ENCODE measurements around the gene ZNF516. TPM values are rescaled to one million over a fixed set of nuclear protein-coding genes. Genes with fewer than 3 reads are reported as not detected.

Gene ZNF516
- total RNA-seq, 1 experiment from 2014 or later = 1.7 TPM

GRCh38 chr18:76367168-76368125 lies 127.6 kb downstream of the ZNF516 start:
- no peaks in the 10 kb centered on the region for H3K9me3 ChIP-seq
- no peaks in the 10 kb centered on the region for H3K27me3 ChIP-seq
- H3K36me3 ChIP-seq = no peaks in the 10 kb centered on the region
- no peak for DNase-seq
- no peak overlapping the region for H3K4me3 ChIP-seq

GRCh38 chr18:76365561-76365960 lies 129.5 kb downstream of the ZNF516 start:
- Histone ChIP-seq H3K36me3 (no peaks in the 10 kb centered on the region), H3K27me3 (no peaks in the 10 kb centered on the region), H3K9me3 (no peaks in the 10 kb centered on the region), H3K4me3 (no peak overlapping the region)
- DNase-seq = no peak

GRCh38 chr18:76364282-76365259 lies 130.5 kb downstream of the ZNF516 start:
- Histone ChIP-seq H3K27me3 (no peaks in the 10 kb centered on the region), H3K4me3 (no peak overlapping the region), H3K9me3 (no peaks in the 10 kb centered on the region), H3K36me3 (no peaks in the 10 kb centered on the region)
- DNase-seq = no peak

GRCh38 chr18:76363436-76364120 lies 131.5 kb downstream of the ZNF516 start:
- Histone ChIP-seq H3K36me3 (no peaks in the 10 kb centered on the region), H3K27me3 (no peaks in the 10 kb centered on the region), H3K4me3 (no peak overlapping the region), H3K9me3 (no peaks in the 10 kb centered on the region)
- no peak for DNase-seq

- no peaks in the 10 kb centered on the region for H3K9me3 ChIP-seq
- no peaks in the 10 kb centered on the region for H3K27me3 ChIP-seq
- no peak overlapping the region for H3K4me3 ChIP-seq
- no peaks in the 10 kb centered on the region for H3K36me3 ChIP-seq
- DNase-seq = no peak
Measured at GRCh38 chr18:76362676-76363075, 132.4 kb downstream of the ZNF516 start.

- no peaks in the 10 kb centered on the region for H3K36me3 ChIP-seq
- no peak overlapping the region for H3K4me3 ChIP-seq
- H3K9me3 ChIP-seq = no peaks in the 10 kb centered on the region
- H3K27me3 ChIP-seq = no peaks in the 10 kb centered on the region
- no peak for DNase-seq
Measured at GRCh38 chr18:76361219-76361618, 133.8 kb downstream of the ZNF516 start.

- DNase-seq = no peak
- Histone ChIP-seq H3K9me3 (no peaks in the 10 kb centered on the region), H3K27me3 (no peaks in the 10 kb centered on the region), H3K36me3 (no peaks in the 10 kb centered on the region), H3K4me3 (no peak overlapping the region)
Measured at GRCh38 chr18:76359909-76360308, 135.1 kb downstream of the ZNF516 start.

GRCh38 chr18:76358774-76359173 lies 136.3 kb downstream of the ZNF516 start:
- no peak for DNase-seq
- Histone ChIP-seq H3K4me3 (no peak overlapping the region), H3K27me3 (no peaks in the 10 kb centered on the region), H3K36me3 (no peaks in the 10 kb centered on the region), H3K9me3 (no peaks in the 10 kb centered on the region; the same call in 1 of the 2 replicates)

GRCh38 chr18:76357585-76358260 lies 137.3 kb downstream of the ZNF516 start:
- Histone ChIP-seq H3K4me3 (no peak overlapping the region), H3K27me3 (no peaks in the 10 kb centered on the region), H3K36me3 (no peaks in the 10 kb centered on the region), H3K9me3 (no peaks in the 10 kb centered on the region; the same call in 1 of the 2 replicates)
- no peak for DNase-seq

- Histone ChIP-seq H3K9me3 (no peaks in the 10 kb centered on the region; the same call in 1 of the 2 replicates), H3K36me3 (no peaks in the 10 kb centered on the region), H3K27me3 (no peaks in the 10 kb centered on the region), H3K4me3 (no peak overlapping the region)
- DNase-seq = no peak
Measured at GRCh38 chr18:76357174-76357573, 137.9 kb downstream of the ZNF516 start.

- no peak for DNase-seq
- H3K4me3 ChIP-seq = no peak overlapping the region
- H3K27me3 ChIP-seq = no peaks in the 10 kb centered on the region
- no peaks in the 10 kb centered on the region for H3K36me3 ChIP-seq
- no peaks in the 10 kb centered on the region; the same call in 1 of the 2 replicates for H3K9me3 ChIP-seq
Measured at GRCh38 chr18:76356666-76357065, 138.4 kb downstream of the ZNF516 start.

GRCh38 chr18:76354348-76354747 lies 140.7 kb downstream of the ZNF516 start:
- Histone ChIP-seq H3K9me3 (no peaks in the 10 kb centered on the region; the same call in 1 of the 2 replicates), H3K27me3 (no peaks in the 10 kb centered on the region), H3K4me3 (no peak overlapping the region), H3K36me3 (no peaks in the 10 kb centered on the region)
- peak; percentile 54 for DNase-seq

- no peaks in the 10 kb centered on the region for H3K27me3 ChIP-seq
- H3K36me3 ChIP-seq = no peaks in the 10 kb centered on the region
- DNase-seq = no peak
- no peak overlapping the region for H3K4me3 ChIP-seq
- no peaks in the 10 kb centered on the region; the same call in 1 of the 2 replicates for H3K9me3 ChIP-seq
Measured at GRCh38 chr18:76353500-76353899, 141.5 kb downstream of the ZNF516 start.

- Histone ChIP-seq H3K36me3 (no peaks in the 10 kb centered on the region), H3K4me3 (no peak overlapping the region), H3K27me3 (no peaks in the 10 kb centered on the region), H3K9me3 (no peaks in the 10 kb centered on the region; the same call in 1 of the 2 replicates)
- DNase-seq = no peak
Measured at GRCh38 chr18:76353046-76353445, 142.0 kb downstream of the ZNF516 start.

GRCh38 chr18:76351961-76352581 lies 143.0 kb downstream of the ZNF516 start:
- Histone ChIP-seq H3K9me3 (no peaks in the 10 kb centered on the region; the same call in 1 of the 2 replicates), H3K4me3 (peak overlapping the region; percentile 4; the same call in 1 of the 2 replicates)

More at GRCh38 chr18:76351961-76352581, 143.0 kb downstream of the ZNF516 start:
- peak; percentile 86 for DNase-seq
- no peaks in the 10 kb centered on the region for H3K36me3 ChIP-seq
- H3K27me3 ChIP-seq = no peaks in the 10 kb centered on the region
